Naive thymus-derived CD8-positive, alpha-beta T cell (primary cell): ENCODE results near the gene YPEL2. TPM values are rescaled to one million over a fixed set of nuclear protein-coding genes. Genes with fewer than 3 reads are reported as not detected.
"Not testable (repeated sequence)": the region's sequence is repeated elsewhere in the genome, so short reads cannot be mapped to it uniquely, and the experiment has no call there.

ENCODE experiments used
- ATAC-seq, 2 donors: fragments of 150-1000 bp; cut with Tn5 transposase in 1 of 2; sonication (Bioruptor Pico), chemical (Tn5 transposase) in 1 of 2; 1 replicate in 1 of 2; 2 replicates in 1 of 2; pipeline ENCODE4 v1.10.0; 2021; ENCODE audit warnings: mild to moderate bottlenecking in 2 of 2, moderate library complexity in 2 of 2
- POLR2A ChIA-PET: fragments of 350-600 bp; sonication (Branson Sonifier 250); formaldehyde crosslinking; loops from one replicate; lab custom pipeline; 2021; ENCODE audit warnings: antibody characterized with exemption; lab: Charles Lee
- DNase-seq, 10 donors: peaks; one replicate each; pipeline versions ENCODE4 v3.0.0 to v3.0.0-alpha.2; 2020 to 2022
- H3K27ac Mint-ChIP-seq, 10 donors: one replicate each; pipeline ENCODE4 v1.8.0; 2020 to 2022; ENCODE audit warnings: mild to moderate bottlenecking in 10 of 10, mixed read lengths in 10 of 10, moderate library complexity in 4 of 10, inconsistent platforms in 1 of 10
- H3K27me3 Mint-ChIP-seq, 5 donors: one replicate each; pipeline ENCODE4 v1.8.0; 2021 to 2022; ENCODE audit warnings: mixed read lengths in 5 of 5
- H3K36me3 Mint-ChIP-seq, 3 donors: one replicate each; pipeline ENCODE4 v1.8.0; 2020 to 2022; ENCODE audit warnings: mixed read lengths in 3 of 3, mild to moderate bottlenecking in 2 of 3, inconsistent platforms in 1 of 3
- H3K4me1 Mint-ChIP-seq, 4 donors: one replicate each; pipeline ENCODE4 v1.8.0; 2021 to 2022; ENCODE audit warnings: mixed read lengths in 4 of 4
- H3K4me3 Mint-ChIP-seq, 10 donors: one replicate each; pipeline ENCODE4 v1.8.0; 2020 to 2022; ENCODE audit warnings: mild to moderate bottlenecking in 10 of 10, mixed read lengths in 10 of 10, moderate library complexity in 6 of 10, inconsistent platforms in 1 of 10
- H3K9me3 Mint-ChIP-seq, 9 donors: one replicate each; pipeline ENCODE4 v1.8.0; 2020 to 2022; ENCODE audit warnings: mixed read lengths in 9 of 9, mild to moderate bottlenecking in 3 of 9, inconsistent platforms in 1 of 9, moderate library complexity in 1 of 9
- polyA plus RNA-seq, 3 donors: library from polyadenylated mRNA; unstranded; fragments of 300-500 nt; fragmentation: Illumina TruSeq; gene quantifications; one replicate each; pipeline ENCODE4 v1.2.3, GENCODE V29; 2021
- total RNA-seq, 8 experiments: library from RNA in 2 of 8; stranded (reverse) in 2 of 8; gene quantifications; one replicate each; pipeline ENCODE4 v1.2.3 and lab custom pipeline; 2021 to 2026

The YPEL2 gene
- total and polyA plus RNA-seq, 5 experiments from 2014 or later: 22.0 to 75.0 (median 28.7) TPM

DNA sequence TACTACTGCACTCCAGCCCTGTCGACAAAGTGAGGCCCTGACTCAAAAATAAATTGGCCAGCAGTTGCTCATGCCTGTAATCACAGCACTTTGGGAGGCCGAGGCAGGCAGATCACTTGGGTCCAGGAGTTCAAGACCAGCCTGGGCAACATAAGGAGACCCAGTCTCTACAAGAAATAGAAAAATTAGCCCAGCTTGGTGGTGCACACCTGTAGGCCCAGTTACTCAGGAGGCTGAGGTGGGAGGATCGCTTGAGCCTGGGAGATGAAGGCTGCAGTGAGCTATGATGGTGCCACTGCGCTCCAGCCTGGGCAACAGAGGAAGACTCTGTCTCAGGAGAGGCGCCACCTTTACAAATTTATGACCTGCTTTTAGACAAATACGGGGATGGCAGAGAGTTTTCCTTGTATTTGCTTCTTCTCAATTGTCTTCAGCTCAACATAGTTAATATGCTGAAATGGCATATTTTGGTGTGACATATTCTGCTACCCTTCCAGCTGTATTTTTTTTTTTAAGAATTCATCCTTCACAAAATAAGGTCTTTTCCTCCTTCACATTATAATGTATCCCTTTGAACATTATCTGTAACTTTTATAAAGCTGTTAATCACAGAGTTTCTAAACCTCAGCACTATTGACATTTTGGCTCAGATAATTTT lies 21.1 kb upstream of the YPEL2 start:
- Mint-ChIP-seq H3K27me3 (no peaks in the 10 kb centered on the region), H3K4me3 (no peak overlapping the region), H3K9me3 (no peaks in the 10 kb centered on the region), H3K36me3 (no peaks in the 10 kb centered on the region), H3K27ac (peak overlapping the region in 2 of 10 donors; percentile 15 to 76), H3K4me1 (peaks cover 0 to 6% (median 3%) of the 10 kb centered on the region in 4 donors)
- no peak for DNase-seq
- POLR2A ChIA-PET: interaction anchor here (0.5 to 1.4 kb wide), 7 partner anchors 17 to 150 kb away, joined by 3 to 11 read pairs (median 4); no protein-coding TSS in a partner anchor
- no peak for ATAC-seq

DNA sequence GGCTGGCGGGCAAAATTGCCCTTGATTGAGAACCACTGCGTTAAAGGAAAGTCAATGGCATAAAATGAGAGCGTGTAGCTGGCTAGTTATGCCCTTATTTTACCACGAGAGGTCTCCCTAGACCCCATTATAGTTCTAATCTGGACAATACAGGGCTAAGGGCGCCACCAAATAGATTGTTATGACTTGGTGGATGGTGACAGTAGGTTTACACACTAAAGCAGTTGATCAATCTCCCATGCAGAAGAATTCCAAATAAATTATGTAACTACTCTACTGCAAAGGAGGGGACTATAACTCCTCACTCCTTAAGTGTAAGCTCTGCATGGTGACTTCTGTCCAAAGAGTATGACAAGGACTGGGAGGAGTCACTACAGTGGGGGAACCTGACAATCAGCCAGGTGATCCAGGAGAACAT lies 20.4 kb upstream of the YPEL2 start:
- DNase-seq (peak in 8 of 10 donors; percentile 31 to 71 (median 60)), ATAC-seq (peak; percentile 95 to 99)
- Mint-ChIP-seq H3K4me1 (peaks cover 0 to 6% (median 3%) of the 10 kb centered on the region in 4 donors), H3K27me3 (no peaks in the 10 kb centered on the region), H3K36me3 (no peaks in the 10 kb centered on the region), H3K27ac (peak overlapping the region in 2 of 10 donors; percentile 15 to 76), H3K4me3 (no peak overlapping the region), H3K9me3 (no peaks in the 10 kb centered on the region)
- POLR2A ChIA-PET: interaction anchor here (0.5 to 1.4 kb wide), 6 partner anchors 16 to 133 kb away, joined by 3 to 11 read pairs (median 5); no protein-coding TSS in a partner anchor

DNA sequence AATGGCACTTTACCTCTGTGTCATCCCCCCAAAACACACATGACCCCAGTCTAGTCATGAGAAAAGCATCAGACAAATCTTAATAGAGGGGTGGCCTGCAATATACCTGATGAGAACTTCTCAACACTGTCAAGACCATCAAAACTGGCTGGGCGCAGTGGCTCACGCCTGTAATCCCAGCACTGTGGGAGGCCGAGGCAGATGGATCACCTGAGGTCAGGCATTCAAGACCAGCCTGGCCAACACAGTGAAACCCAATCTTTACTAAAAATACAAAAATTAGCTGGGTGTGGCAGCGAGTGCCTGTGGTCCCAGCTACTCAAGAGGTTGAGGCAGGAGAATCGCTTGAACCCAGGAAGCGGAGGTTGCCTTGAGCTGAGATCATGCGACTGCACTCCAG lies 19.9 kb upstream of the YPEL2 start:
- POLR2A ChIA-PET: interaction anchor here (1.0 to 2.0 kb wide), 5 partner anchors 16 to 128 kb away, joined by 3 to 11 read pairs (median 6); no protein-coding TSS in a partner anchor
- not testable (repeated sequence) for H3K4me3 Mint-ChIP-seq, H3K27me3 Mint-ChIP-seq, DNase-seq, H3K36me3 Mint-ChIP-seq, H3K4me1 Mint-ChIP-seq, ATAC-seq, H3K9me3 Mint-ChIP-seq, H3K27ac Mint-ChIP-seq

DNA sequence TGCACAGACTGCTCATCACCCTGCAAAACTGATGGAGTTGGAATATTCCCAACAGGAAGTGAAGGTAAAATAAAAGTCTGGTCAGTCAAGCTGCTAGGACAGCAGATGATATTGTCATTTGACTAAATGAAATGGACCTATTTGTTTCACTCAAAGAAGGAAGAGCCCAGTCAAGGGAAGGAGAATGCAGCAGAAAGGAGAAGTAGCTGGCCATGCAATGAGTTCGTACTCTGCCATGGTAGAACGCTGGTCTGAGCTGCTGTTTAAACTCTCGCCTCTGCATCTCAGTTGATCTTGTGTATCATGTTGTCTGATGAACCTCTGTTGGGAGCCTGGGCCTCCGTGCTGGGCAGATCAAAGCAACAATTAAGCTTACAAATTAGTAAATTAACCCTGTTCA lies 15.6 kb upstream of the YPEL2 start:
- no peaks in the 10 kb centered on the region for H3K36me3 Mint-ChIP-seq
- H3K9me3 Mint-ChIP-seq: no peaks in the 10 kb centered on the region
- ATAC-seq: no peak
- no peaks in the 10 kb centered on the region for H3K27me3 Mint-ChIP-seq
- no peak overlapping the region for H3K4me3 Mint-ChIP-seq
- POLR2A ChIA-PET: interaction anchor here (0.7 to 1.5 kb wide), 3 partner anchors 10 to 47 kb away, joined by 3 to 5 read pairs (median 3); no protein-coding TSS in a partner anchor
- DNase-seq: no peak
- no peak overlapping the region for H3K27ac Mint-ChIP-seq
- H3K4me1 Mint-ChIP-seq: peaks cover 0 to 3% (median under 1%) of the 10 kb centered on the region in 4 donors

DNA sequence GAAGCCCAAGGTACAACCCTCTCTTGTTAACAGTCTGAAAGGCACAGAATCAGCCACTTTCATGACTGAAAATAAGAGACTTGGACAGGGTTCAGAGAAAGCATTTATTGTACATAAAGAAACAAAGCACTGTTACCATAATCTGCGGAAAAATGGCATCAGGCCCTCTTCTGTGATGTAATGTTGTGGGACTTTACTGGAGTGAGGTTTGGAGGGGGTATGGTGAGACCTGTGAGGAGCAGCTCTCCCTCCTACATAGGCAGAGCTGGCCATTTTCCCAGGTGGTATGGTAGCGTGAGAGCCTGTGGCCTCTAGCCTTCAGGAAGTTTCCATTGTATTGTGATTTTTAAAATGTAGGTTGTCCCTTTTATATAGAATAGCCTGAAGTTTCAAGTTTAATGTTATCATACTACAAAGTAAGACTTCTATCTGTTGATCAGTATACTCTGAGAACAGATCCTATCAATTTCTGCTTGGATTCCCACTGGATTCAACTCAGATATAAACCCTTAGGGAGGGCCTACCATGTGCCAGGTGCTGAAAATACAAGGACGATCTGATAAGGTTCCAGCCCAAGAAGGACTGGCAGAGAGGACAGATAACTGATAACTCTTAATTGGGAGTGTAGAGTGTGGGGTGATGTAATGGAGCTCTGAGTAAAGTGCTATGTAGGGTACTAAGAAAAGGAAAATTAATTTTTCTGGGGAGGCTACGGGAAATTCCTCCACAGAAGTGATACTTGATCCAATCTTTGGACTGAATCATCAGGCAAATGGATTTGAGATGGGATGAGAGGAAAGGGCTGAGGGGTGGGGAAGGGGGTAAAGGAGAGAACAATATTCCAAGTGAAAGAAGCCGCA lies 4.1 kb upstream of the YPEL2 start:
- Mint-ChIP-seq H3K27ac (peak overlapping the region; percentile 80 to 99 (median 92)), H3K36me3 (no peaks in the 10 kb centered on the region), H3K4me1 (peaks cover 22 to 49% (median 43%) of the 10 kb centered on the region in 4 donors), H3K9me3 (no peaks in the 10 kb centered on the region), H3K27me3 (no peaks in the 10 kb centered on the region), H3K4me3 (peak overlapping the region in 9 of 10 donors; percentile 29 to 79 (median 58))
- DNase-seq (no peak), ATAC-seq (no peak)
- POLR2A ChIA-PET: interaction anchor here (0.6 to 6.3 kb wide), 8 partner anchors 16 to 280 kb away, joined by 3 to 104 read pairs (median 4); no protein-coding TSS in a partner anchor

DNA sequence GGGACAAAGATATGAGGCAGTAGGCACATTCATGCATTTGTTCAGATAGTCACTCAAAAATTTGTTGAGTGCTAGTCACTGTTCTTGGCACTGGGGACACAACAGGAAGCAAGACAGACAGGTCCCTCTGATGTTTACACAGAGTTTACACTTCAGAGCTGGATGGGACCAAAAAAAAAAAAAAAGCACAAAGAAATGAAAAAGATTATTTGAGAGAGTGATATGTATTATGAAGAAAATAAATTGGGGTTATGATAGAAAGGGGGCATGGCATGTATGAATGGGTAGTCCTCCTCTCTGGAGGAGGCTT lies 3.5 kb upstream of the YPEL2 start:
- H3K27me3 Mint-ChIP-seq: no peaks in the 10 kb centered on the region
- no peaks in the 10 kb centered on the region for H3K9me3 Mint-ChIP-seq
- H3K36me3 Mint-ChIP-seq: no peaks in the 10 kb centered on the region
- peak in 4 of 10 donors; percentile 28 to 53 (median 35) for DNase-seq
- ATAC-seq: peak; percentile 16
- peak overlapping the region in 9 of 10 donors; percentile 29 to 79 (median 58) for H3K4me3 Mint-ChIP-seq
- H3K27ac Mint-ChIP-seq: peak overlapping the region; percentile 80 to 99 (median 92)
- POLR2A ChIA-PET: interaction anchor here (0.6 to 6.3 kb wide), 11 partner anchors 12 to 313 kb away, joined by 3 to 104 read pairs (median 5); no protein-coding TSS in a partner anchor
- peaks cover 24 to 53% (median 46%) of the 10 kb centered on the region in 4 donors for H3K4me1 Mint-ChIP-seq

DNA sequence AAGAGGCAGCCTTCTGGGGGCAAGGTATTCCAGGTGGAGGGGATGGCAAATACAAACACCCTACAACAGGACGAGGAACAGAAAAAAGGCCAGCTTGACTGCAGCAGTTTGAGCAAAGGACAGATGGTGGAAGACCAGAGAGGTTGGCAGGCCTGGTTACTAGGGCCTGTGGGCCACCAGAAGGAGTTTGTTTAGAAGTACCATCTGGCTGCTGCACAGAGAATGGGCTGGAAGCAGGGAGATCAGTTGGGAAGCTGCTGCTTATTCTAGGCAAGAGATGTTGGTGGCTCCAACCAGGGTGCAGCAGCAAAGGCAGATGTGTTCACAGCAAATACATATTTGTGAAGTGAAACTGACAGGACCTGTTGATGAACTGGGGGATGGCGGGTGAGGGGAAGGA lies 2.9 kb upstream of the YPEL2 start:
- POLR2A ChIA-PET: interaction anchor here (0.7 to 6.3 kb wide), 8 partner anchors 12 to 313 kb away, joined by 3 to 104 read pairs (median 6); no protein-coding TSS in a partner anchor
- no peaks in the 10 kb centered on the region for H3K36me3 Mint-ChIP-seq
- H3K9me3 Mint-ChIP-seq: no peaks in the 10 kb centered on the region
- no peak for ATAC-seq
- H3K4me3 Mint-ChIP-seq: peak overlapping the region in 4 of 10 donors; percentile 45 to 68 (median 59)
- peaks cover 27 to 59% (median 53%) of the 10 kb centered on the region in 4 donors for H3K4me1 Mint-ChIP-seq
- H3K27me3 Mint-ChIP-seq: no peaks in the 10 kb centered on the region
- no peak for DNase-seq
- H3K27ac Mint-ChIP-seq: peak overlapping the region; percentile 85 to 99 (median 92)

DNA sequence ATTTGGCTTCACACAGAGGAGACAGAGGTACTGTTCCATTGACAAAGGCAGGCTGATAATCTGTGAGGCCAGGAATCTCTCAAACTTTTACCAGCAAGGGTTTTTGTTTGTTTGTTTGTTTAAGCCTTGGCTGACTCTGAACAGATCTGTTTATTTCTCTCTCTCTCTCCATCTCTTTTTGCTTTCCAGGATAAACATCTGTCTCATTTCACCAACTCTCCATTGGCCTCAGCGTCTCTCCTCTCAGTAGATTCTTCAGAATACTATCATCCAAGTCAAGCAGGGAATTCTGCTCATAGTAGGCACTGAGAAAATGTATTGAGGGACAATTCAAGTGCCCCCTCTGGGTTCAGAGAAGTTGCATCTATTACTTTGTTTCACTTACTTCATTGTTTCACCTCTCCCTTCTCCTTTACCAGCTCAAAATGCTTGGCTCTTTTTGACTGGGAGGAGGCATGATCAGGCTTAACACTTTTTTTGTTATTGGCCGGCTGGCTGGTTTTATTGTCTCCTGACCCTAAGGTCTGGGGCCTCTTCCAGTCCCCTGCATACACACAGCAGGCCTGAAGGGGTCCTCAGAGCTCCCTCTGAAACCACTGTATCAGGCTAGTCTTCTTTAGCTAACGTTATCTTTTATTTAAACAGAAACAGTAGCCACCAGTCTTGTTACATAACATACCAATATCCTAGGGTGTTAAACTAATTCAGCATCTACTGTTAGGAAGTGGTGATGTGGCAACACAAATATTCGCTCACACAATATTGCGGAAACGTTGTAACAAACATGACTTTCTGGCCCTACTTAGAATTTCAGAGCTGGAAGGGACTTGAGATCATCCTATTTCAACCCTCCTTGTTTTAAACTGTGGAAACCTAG lies 2.0 kb upstream of the YPEL2 start:
- no peaks in the 10 kb centered on the region for H3K9me3 Mint-ChIP-seq
- peak overlapping the region; percentile 85 to 99 (median 92) for H3K27ac Mint-ChIP-seq
- DNase-seq (peak in 8 of 10 donors; percentile 39 to 69 (median 56)), ATAC-seq (peak; percentile 29 to 51)
- H3K36me3 Mint-ChIP-seq: no peaks in the 10 kb centered on the region
- peaks cover 33 to 65% (median 61%) of the 10 kb centered on the region in 4 donors for H3K4me1 Mint-ChIP-seq
- H3K27me3 Mint-ChIP-seq: no peaks in the 10 kb centered on the region
- POLR2A ChIA-PET: interaction anchor here (0.7 to 7.7 kb wide), 14 partner anchors 13 to 864 kb away, joined by 3 to 104 read pairs (median 5); no protein-coding TSS in a partner anchor
- H3K4me3 Mint-ChIP-seq: peak overlapping the region in 9 of 10 donors; percentile 37 to 81 (median 71)

DNA sequence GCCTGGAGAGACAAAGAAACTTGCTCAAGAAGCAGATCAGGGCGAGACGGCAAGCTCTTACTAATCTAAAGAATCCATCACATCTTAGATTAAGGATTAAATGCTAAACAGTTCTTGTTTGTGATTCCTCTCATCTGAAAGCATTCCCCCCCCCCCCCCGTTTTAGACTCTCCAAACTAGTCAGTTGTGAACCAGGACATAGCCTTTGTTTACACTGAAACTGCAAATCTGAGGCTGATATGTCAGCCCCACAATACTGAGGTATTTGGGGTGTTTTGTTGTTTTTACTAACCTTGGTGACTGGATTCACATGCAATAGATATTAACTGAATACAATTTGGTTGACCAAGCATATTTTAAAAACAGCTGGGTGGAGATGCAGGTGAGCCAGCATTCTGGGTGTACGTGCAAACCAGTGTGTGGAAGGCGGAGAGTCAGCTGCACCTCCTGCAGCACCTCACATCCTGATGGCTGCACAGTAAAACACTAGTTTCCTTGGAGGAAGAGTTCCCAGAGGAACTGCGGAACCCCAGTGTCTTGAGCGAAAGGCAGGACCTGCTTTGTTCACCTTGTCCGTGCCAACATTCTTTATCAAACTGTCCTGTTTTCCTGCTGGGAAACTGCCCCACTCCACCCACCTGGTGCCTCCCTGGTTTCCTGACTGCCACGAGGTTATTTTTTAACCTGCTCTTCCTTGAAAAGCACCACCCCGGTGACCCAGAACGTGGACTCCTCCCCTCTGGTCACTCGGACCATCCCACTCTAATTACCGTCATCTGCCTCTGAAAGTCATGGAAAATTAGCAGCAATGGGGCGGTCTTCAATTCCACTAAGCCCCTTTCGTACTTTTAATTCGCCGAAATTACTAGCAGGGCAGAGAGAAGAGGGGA lies 1.2 kb upstream of the YPEL2 start:
- ATAC-seq: no peak
- DNase-seq: peak in 2 of 10 donors; percentile 15 to 28
- POLR2A ChIA-PET: interaction anchor here (0.7 to 7.7 kb wide), 14 partner anchors 16 to 865 kb away, joined by 3 to 104 read pairs (median 6); no protein-coding TSS in a partner anchor
- Mint-ChIP-seq H3K4me3 (peak overlapping the region; percentile 52 to 83 (median 74)), H3K27ac (peak overlapping the region; percentile 85 to 99 (median 92)), H3K27me3 (no peaks in the 10 kb centered on the region), H3K9me3 (no peaks in the 10 kb centered on the region), H3K4me1 (peaks cover 33 to 74% (median 70%) of the 10 kb centered on the region in 4 donors), H3K36me3 (no peaks in the 10 kb centered on the region)

- POLR2A ChIA-PET: interaction anchor here (0.6 to 7.7 kb wide), 16 partner anchors 9 to 110 kb away, joined by 3 to 104 read pairs (median 4); no protein-coding TSS in a partner anchor
- H3K9me3 Mint-ChIP-seq: no peaks in the 10 kb centered on the region
Measured at GRCh38 chr17:59331929-59332748, 684 bp downstream of the YPEL2 start.

More at GRCh38 chr17:59331929-59332748, 684 bp downstream of the YPEL2 start:
- DNase-seq: peak in 6 of 10 donors; percentile 24 to 38 (median 32)
- no peaks in the 10 kb centered on the region for H3K27me3 Mint-ChIP-seq
- H3K36me3 Mint-ChIP-seq: no peaks in the 10 kb centered on the region
- peak in 1 of 2 donors; percentile 6 for ATAC-seq
- peak overlapping the region; percentile 66 to 96 (median 92) for H3K27ac Mint-ChIP-seq
- H3K4me1 Mint-ChIP-seq: peaks cover 40 to 82% (median 80%) of the 10 kb centered on the region in 4 donors
- H3K4me3 Mint-ChIP-seq: peak overlapping the region; percentile 88 to 97 (median 92)
